HepG2 (cell line): ENCODE results near the gene AEN. TPM values are rescaled to one million over a fixed set of nuclear protein-coding genes. Genes with fewer than 3 reads are reported as not detected.
A peak's percentile ranks its signal among the peaks of the same experiment; 100 is the strongest.

Experiments
- ELF1 ChIP-seq: sonication (generic); formaldehyde crosslinking; IDR thresholded peaks from 2 replicates; pipeline ENCODE4 v1.4.0; 2020; ENCODE audit warnings: missing genetic modification reagents
- FOXC1 ChIP-seq: sonication (generic); formaldehyde crosslinking; IDR thresholded peaks from 2 replicates; pipeline ENCODE4 v1.8.0; 2022; ENCODE audit warnings: mild to moderate bottlenecking, missing genetic modification reagents, borderline replicate concordance
- GABPB1 ChIP-seq: IDR thresholded peaks from 2 replicates; pipeline ENCODE4 v1.6.1; 2016; ENCODE audit warnings: mild to moderate bottlenecking, missing genetic modification reagents, moderate library complexity, missing compliant biosample characterization
- MAFK ChIP-seq, 2 experiments: IDR thresholded peaks in 1 of 2; conservative IDR thresholded peaks in 1 of 2; 2 replicates each; pipeline ENCODE4 v1.6.1; 2011; ENCODE audit warnings: improper control_type of control experiment in 2 of 2, low read length in 2 of 2
- MAZ ChIP-seq, 2 experiments: sonication (generic) in 1 of 2; formaldehyde crosslinking in 1 of 2; IDR thresholded peaks; 2 replicates each; pipeline versions ENCODE4 v1.5.0 to v1.6.1; 2012 to 2020; ENCODE audit warnings: low read depth in 2 of 2, mild to moderate bottlenecking in 2 of 2, borderline replicate concordance in 1 of 2, improper control_type of control experiment in 1 of 2, low read length in 1 of 2, missing genetic modification reagents in 1 of 2, moderate library complexity in 1 of 2
- MTERF4 ChIP-seq: sonication (generic); formaldehyde crosslinking; IDR thresholded peaks from 2 replicates; pipeline ENCODE4 v1.8.0; 2023; ENCODE audit warnings: mild to moderate bottlenecking, missing genetic modification reagents
- MYNN ChIP-seq: sonication (generic); formaldehyde crosslinking; IDR thresholded peaks from 2 replicates; pipeline ENCODE4 v1.4.0; 2020; ENCODE audit warnings: mild to moderate bottlenecking, low read depth, missing genetic modification reagents
- POGZ ChIP-seq: sonication (generic); formaldehyde crosslinking; IDR thresholded peaks from 2 replicates; pipeline ENCODE4 v1.4.0; 2020; ENCODE audit warnings: mild to moderate bottlenecking, missing genetic modification reagents
- RBAK ChIP-seq: sonication (generic); formaldehyde crosslinking; IDR thresholded peaks from 2 replicates; pipeline ENCODE4 v1.5.1; 2020; ENCODE audit warnings: mild to moderate bottlenecking, missing genetic modification reagents
- WIZ ChIP-seq: sonication (generic); formaldehyde crosslinking; IDR thresholded peaks from 2 replicates; pipeline ENCODE4 v1.5.1; 2020; ENCODE audit warnings: mild to moderate bottlenecking, missing genetic modification reagents
- ZNF230 ChIP-seq: sonication (generic); formaldehyde crosslinking; IDR thresholded peaks from 2 replicates; pipeline ENCODE4 v1.4.0; 2020; ENCODE audit warnings: mild to moderate bottlenecking, missing genetic modification reagents
- ZNF235 ChIP-seq: sonication (generic); formaldehyde crosslinking; IDR thresholded peaks from 2 replicates; pipeline ENCODE4 v1.8.1; 2023; ENCODE audit warnings: mild to moderate bottlenecking, missing genetic modification reagents, borderline replicate concordance
- ZNF367 ChIP-seq: sonication (generic); formaldehyde crosslinking; IDR thresholded peaks from 2 replicates; pipeline ENCODE4 v1.4.0; 2020; ENCODE audit warnings: missing genetic modification reagents, borderline replicate concordance
- ZNF546 ChIP-seq: sonication (generic); formaldehyde crosslinking; conservative IDR thresholded peaks from 2 replicates; pipeline ENCODE4 v1.8.1; 2023; ENCODE audit warnings: mild to moderate bottlenecking, missing genetic modification reagents
- ZNF552 ChIP-seq: sonication (generic); formaldehyde crosslinking; IDR thresholded peaks from 2 replicates; pipeline ENCODE4 v1.9.0; 2022; ENCODE audit warnings: missing genetic modification reagents, mild to moderate bottlenecking, borderline replicate concordance
- ZNF567 ChIP-seq: sonication (generic); formaldehyde crosslinking; IDR thresholded peaks from 2 replicates; pipeline ENCODE4 v1.8.1; 2023; ENCODE audit warnings: mild to moderate bottlenecking, missing genetic modification reagents, borderline replicate concordance
- polyA plus RNA-seq, 8 experiments: library from polyadenylated mRNA; depleted of rRNA in 3 of 8; stranded (reverse) in 7 of 8; unstranded in 1 of 8; fragments of >200 nt; fragmentation: Illumina TruSeq in 4 of 8; extraction: Trizol in 4 of 8; gene quantifications; 2 replicates each; pipeline versions ENCODE4 v1.2.1 to v1.2.3, GENCODE V29; 2011 to 2016; ENCODE audit warnings: low read depth in 4 of 8, missing spikeins in 1 of 8, mixed read lengths in 1 of 8; ENCODE audit not compliant: insufficient read depth in 1 of 8
- total RNA-seq, 5 experiments: library from RNA; depleted of rRNA; stranded (reverse); fragments of >200 nt; fragmentation: Illumina TruSeq; extraction: Trizol; gene quantifications; 2 replicates each; pipeline ENCODE4 v1.2.3, GENCODE V29; 2016; ENCODE audit warnings: low read depth in 1 of 5
- TF ChIP-seq, protein P1 (sequence below): sonication (generic); formaldehyde crosslinking; IDR thresholded peaks from 2 replicates; pipeline ENCODE4 v1.5.1; 2020; ENCODE audit warnings: mild to moderate bottlenecking, missing genetic modification reagents, moderate library complexity
- TF ChIP-seq, protein P2 (sequence below): sonication (generic); formaldehyde crosslinking; IDR thresholded peaks from 2 replicates; pipeline ENCODE4 v1.4.0; 2020; ENCODE audit warnings: missing genetic modification reagents
- TF ChIP-seq, protein P3 (sequence below): sonication (generic); formaldehyde crosslinking; IDR thresholded peaks from 2 replicates; pipeline ENCODE4 v1.9.0; 2021; ENCODE audit warnings: missing genetic modification reagents, mild to moderate bottlenecking, borderline replicate concordance

The AEN gene
- total and polyA plus RNA-seq, 2 of the 13 experiments (the other 11 are each of a cell fraction or from before 2014, with no cell fraction given): 51.3 to 118 TPM

- TF ChIP-seq, protein P1, sequence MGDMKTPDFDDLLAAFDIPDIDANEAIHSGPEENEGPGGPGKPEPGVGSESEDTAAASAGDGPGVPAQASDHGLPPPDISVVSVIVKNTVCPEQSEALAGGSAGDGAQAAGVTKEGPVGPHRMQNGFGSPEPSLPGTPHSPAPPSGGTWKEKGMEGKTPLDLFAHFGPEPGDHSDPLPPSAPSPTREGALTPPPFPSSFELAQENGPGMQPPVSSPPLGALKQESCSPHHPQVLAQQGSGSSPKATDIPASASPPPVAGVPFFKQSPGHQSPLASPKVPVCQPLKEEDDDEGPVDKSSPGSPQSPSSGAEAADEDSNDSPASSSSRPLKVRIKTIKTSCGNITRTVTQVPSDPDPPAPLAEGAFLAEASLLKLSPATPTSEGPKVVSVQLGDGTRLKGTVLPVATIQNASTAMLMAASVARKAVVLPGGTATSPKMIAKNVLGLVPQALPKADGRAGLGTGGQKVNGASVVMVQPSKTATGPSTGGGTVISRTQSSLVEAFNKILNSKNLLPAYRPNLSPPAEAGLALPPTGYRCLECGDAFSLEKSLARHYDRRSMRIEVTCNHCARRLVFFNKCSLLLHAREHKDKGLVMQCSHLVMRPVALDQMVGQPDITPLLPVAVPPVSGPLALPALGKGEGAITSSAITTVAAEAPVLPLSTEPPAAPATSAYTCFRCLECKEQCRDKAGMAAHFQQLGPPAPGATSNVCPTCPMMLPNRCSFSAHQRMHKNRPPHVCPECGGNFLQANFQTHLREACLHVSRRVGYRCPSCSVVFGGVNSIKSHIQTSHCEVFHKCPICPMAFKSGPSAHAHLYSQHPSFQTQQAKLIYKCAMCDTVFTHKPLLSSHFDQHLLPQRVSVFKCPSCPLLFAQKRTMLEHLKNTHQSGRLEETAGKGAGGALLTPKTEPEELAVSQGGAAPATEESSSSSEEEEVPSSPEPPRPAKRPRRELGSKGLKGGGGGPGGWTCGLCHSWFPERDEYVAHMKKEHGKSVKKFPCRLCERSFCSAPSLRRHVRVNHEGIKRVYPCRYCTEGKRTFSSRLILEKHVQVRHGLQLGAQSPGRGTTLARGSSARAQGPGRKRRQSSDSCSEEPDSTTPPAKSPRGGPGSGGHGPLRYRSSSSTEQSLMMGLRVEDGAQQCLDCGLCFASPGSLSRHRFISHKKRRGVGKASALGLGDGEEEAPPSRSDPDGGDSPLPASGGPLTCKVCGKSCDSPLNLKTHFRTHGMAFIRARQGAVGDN (CRISPR knock-in tag): peak; percentile 98
- TF ChIP-seq ZNF235: no peak
- peak; percentile 18; the same call in 1 of the 2 replicates for TF ChIP-seq ZNF367
- TF ChIP-seq GABPB1 (CRISPR knock-in tag): peak; percentile 80
- TF ChIP-seq, protein P2, sequence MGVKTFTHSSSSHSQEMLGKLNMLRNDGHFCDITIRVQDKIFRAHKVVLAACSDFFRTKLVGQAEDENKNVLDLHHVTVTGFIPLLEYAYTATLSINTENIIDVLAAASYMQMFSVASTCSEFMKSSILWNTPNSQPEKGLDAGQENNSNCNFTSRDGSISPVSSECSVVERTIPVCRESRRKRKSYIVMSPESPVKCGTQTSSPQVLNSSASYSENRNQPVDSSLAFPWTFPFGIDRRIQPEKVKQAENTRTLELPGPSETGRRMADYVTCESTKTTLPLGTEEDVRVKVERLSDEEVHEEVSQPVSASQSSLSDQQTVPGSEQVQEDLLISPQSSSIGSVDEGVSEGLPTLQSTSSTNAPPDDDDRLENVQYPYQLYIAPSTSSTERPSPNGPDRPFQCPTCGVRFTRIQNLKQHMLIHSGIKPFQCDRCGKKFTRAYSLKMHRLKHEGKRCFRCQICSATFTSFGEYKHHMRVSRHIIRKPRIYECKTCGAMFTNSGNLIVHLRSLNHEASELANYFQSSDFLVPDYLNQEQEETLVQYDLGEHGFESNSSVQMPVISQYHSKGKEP (CRISPR knock-in tag): no peak
- TF ChIP-seq FOXC1 (CRISPR knock-in tag): peak; percentile 81
- 0 out of 2 replicates have a peak, but pooled peaks have one; percentile 53 for TF ChIP-seq WIZ (CRISPR knock-in tag)
- TF ChIP-seq ZNF552 (CRISPR knock-in tag): no peak
- peak; percentile 84; the same call in 1 of the 2 replicates for TF ChIP-seq ZNF567 (CRISPR knock-in tag)
- no peak; the same call in 1 of the 2 replicates for TF ChIP-seq POGZ (CRISPR knock-in tag)
- TF ChIP-seq, protein P3, sequence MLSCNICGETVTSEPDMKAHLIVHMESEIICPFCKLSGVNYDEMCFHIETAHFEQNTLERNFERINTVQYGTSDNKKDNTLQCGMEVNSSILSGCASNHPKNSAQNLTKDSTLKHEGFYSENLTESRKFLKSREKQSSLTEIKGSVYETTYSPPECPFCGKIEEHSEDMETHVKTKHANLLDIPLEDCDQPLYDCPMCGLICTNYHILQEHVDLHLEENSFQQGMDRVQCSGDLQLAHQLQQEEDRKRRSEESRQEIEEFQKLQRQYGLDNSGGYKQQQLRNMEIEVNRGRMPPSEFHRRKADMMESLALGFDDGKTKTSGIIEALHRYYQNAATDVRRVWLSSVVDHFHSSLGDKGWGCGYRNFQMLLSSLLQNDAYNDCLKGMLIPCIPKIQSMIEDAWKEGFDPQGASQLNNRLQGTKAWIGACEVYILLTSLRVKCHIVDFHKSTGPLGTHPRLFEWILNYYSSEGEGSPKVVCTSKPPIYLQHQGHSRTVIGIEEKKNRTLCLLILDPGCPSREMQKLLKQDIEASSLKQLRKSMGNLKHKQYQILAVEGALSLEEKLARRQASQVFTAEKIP (CRISPR knock-in tag): no peak
- TF ChIP-seq RBAK (CRISPR knock-in tag): no peak
- peak; percentile 74; the same call in 1 of the 2 replicates for TF ChIP-seq ZNF230
- no peak for TF ChIP-seq MAFK (conservative IDR thresholded peaks at IDR 0.05 in 1 of 2, IDR thresholded peaks at IDR 0.05 in 1 of 2; ENCODE audit: low read length in 2 of 2)
- 0 out of 2 replicates have a peak, but pooled peaks have one; percentile 38 for TF ChIP-seq MYNN (CRISPR knock-in tag)
- TF ChIP-seq MTERF4: no peak
- peak; percentile 88; the same call in 1 of the 2 replicates for TF ChIP-seq MAZ (IDR thresholded peaks at IDR 0.05; ENCODE audit: borderline replicate concordance, low read depth, low read length)
- TF ChIP-seq MAZ (CRISPR knock-in tag; IDR thresholded peaks at IDR 0.05; ENCODE audit: low read depth): peak; percentile 71; the same call in 1 of the 2 replicates
- TF ChIP-seq ZNF546: no peak; the same call in 1 of the 2 replicates
- peak; percentile 67; the same call in 1 of the 2 replicates for TF ChIP-seq ELF1 (CRISPR knock-in tag)
Observed at GRCh38 chr15:88638626-88639372, 17.7 kb downstream of the AEN start, which contains the start of gene ISG20 (continued).
